Lung (tissue), 12 donors: ENCODE measurements around the gene ADRA2A. TPM values are rescaled to one million over a fixed set of nuclear protein-coding genes. Genes with fewer than 3 reads are reported as not detected.

Experiments used
- ATAC-seq: fragments of 200-7000 bp; cut with Tn5 transposase; one replicate; pipeline ENCODE4 v1.9.1; 2020; ENCODE audit warnings: moderate number of reproducible peaks; ENCODE audit not compliant: insufficient read depth, low FRiP score
- DNase-seq, 3 donors: peaks; one replicate each; pipeline ENCODE4 v3.0.0-alpha.2; 2013 to 2017
- H3K27ac ChIP-seq, 2 donors: one replicate each; pipeline ENCODE4 v1.5.1; 2013; ENCODE audit warnings: mild to moderate bottlenecking in 2 of 2, moderate library complexity in 2 of 2, control low read depth in 1 of 2, inconsistent platforms in 1 of 2, low read depth in 1 of 2, low read length in 1 of 2
- H3K27me3 ChIP-seq, 3 donors: one replicate each; pipeline ENCODE4 v1.5.1; 2013; ENCODE audit warnings: low read length in 2 of 3; ENCODE audit not compliant: control insufficient read depth in 3 of 3, insufficient read depth in 3 of 3
- H3K36me3 ChIP-seq, 4 donors: one replicate each; pipeline ENCODE4 v1.5.1; 2013; ENCODE audit warnings: low read length in 4 of 4, mild to moderate bottlenecking in 1 of 4, moderate library complexity in 1 of 4; ENCODE audit not compliant: control insufficient read depth in 4 of 4, insufficient read depth in 4 of 4
- H3K4me1 ChIP-seq, 5 donors: one replicate each; pipeline ENCODE4 v1.5.1; 2013; ENCODE audit warnings: low read length in 5 of 5, mild to moderate bottlenecking in 2 of 5, moderate library complexity in 1 of 5; ENCODE audit not compliant: control insufficient read depth in 5 of 5, insufficient read depth in 5 of 5
- H3K4me3 ChIP-seq: one replicate; pipeline ENCODE4 v1.5.1; 2013; ENCODE audit warnings: mild to moderate bottlenecking, control low read depth, moderate library complexity
- H3K9ac ChIP-seq, 2 donors: one replicate each; pipeline ENCODE4 v1.5.1; 2013; ENCODE audit warnings: low read length in 2 of 2, control low read depth in 1 of 2; ENCODE audit not compliant: insufficient read depth in 1 of 2
- H3K9me3 ChIP-seq, 4 donors: one replicate each; pipeline ENCODE4 v1.5.1; 2013; ENCODE audit warnings: low read length in 3 of 4, mild to moderate bottlenecking in 1 of 4, moderate library complexity in 1 of 4; ENCODE audit not compliant: control insufficient read depth in 4 of 4, insufficient read depth in 3 of 4
- WGBS, 2 donors: extraction: QIAGEN DNeasy Blood & Tissue Kit; methylation state at CpG; one replicate each; pipeline ENCODE4 v1.1.7; 2013; 5-methylcytosine and 5-hydroxymethylcytosine counted together
- polyA plus RNA-seq, 2 donors: library from polyadenylated mRNA; stranded (reverse); fragments of 200-250 nt; gene quantifications; one replicate each; pipeline ENCODE4 v1.2.1, GENCODE V29; 2013
- total RNA-seq, 2 donors: library from RNA; depleted of rRNA in 1 of 2; stranded (reverse); fragments of >200 nt in 1 of 2; gene quantifications; one replicate each; pipeline ENCODE4 v1.2.1, GENCODE V29; 2014 to 2021
- TF ChIP-seq, protein P1 (sequence below): IDR thresholded peaks from 2 replicates; pipeline ENCODE4 v1.5.1; 2012; ENCODE audit warnings: mild to moderate bottlenecking; ENCODE audit errors: control extremely low read depth, extremely low read depth
- donor health status: control.
- donor health status: control.
- donor health status: Bipolar disorder and iron deficiency.
- donor health status: healthy.
- donor health status: DM: yes; HTN: yes; CAD: no.

The ADRA2A gene
- total and polyA plus RNA-seq, 4 donors = 0.37 to 9.8 (median 1.6) TPM

GRCh38 chr10:111083222-111084095 lies 6.6 kb downstream of the ADRA2A start:
- Histone ChIP-seq H3K9me3 (peaks cover 0 to 8% (median 0%) of the 10 kb centered on the region in 4 donors), H3K36me3 (no peaks in the 10 kb centered on the region), H3K27me3 (peaks cover 0 to 5% (median 0%) of the 10 kb centered on the region in 3 donors), H3K9ac (no peak overlapping the region), H3K4me1 (peaks cover 0 to 13% (median 4%) of the 10 kb centered on the region in 5 donors), H3K4me3 (no peak overlapping the region), H3K27ac (no peak overlapping the region)
- ATAC-seq = no peak
- WGBS, 2 donors = 96 to 97% methylated on average over 10 of the region's 10 CpGs
- TF ChIP-seq, protein P1, sequence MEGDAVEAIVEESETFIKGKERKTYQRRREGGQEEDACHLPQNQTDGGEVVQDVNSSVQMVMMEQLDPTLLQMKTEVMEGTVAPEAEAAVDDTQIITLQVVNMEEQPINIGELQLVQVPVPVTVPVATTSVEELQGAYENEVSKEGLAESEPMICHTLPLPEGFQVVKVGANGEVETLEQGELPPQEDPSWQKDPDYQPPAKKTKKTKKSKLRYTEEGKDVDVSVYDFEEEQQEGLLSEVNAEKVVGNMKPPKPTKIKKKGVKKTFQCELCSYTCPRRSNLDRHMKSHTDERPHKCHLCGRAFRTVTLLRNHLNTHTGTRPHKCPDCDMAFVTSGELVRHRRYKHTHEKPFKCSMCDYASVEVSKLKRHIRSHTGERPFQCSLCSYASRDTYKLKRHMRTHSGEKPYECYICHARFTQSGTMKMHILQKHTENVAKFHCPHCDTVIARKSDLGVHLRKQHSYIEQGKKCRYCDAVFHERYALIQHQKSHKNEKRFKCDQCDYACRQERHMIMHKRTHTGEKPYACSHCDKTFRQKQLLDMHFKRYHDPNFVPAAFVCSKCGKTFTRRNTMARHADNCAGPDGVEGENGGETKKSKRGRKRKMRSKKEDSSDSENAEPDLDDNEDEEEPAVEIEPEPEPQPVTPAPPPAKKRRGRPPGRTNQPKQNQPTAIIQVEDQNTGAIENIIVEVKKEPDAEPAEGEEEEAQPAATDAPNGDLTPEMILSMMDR = no peak
- DNase-seq = no peak

- Histone ChIP-seq H3K4me3 (no peak overlapping the region), H3K9me3 (peaks cover 0 to 2% (median 0%) of the 10 kb centered on the region in 4 donors), H3K4me1 (peaks cover 0 to 9% (median 0%) of the 10 kb centered on the region in 5 donors), H3K27me3 (peaks cover 0 to 4% (median 0%) of the 10 kb centered on the region in 3 donors), H3K27ac (no peak overlapping the region), H3K36me3 (no peaks in the 10 kb centered on the region), H3K9ac (no peak overlapping the region)
- DNase-seq = no peak
- no peak for ATAC-seq
- TF ChIP-seq, protein P1 = no peak
- WGBS, 2 donors = 86 to 91% methylated on average over 14 of the region's 14 CpGs
Observed at GRCh38 chr10:111084366-111085255, 7.8 kb downstream of the ADRA2A start.

GRCh38 chr10:111085690-111086353 lies 9.0 kb downstream of the ADRA2A start:
- H3K9me3 ChIP-seq = peaks cover 0 to 2% (median 0%) of the 10 kb centered on the region in 4 donors
- no peak for ATAC-seq
- TF ChIP-seq, protein P1 = no peak
- H3K27me3 ChIP-seq = no peaks in the 10 kb centered on the region
- no peak overlapping the region for H3K9ac ChIP-seq
- H3K4me3 ChIP-seq = no peak overlapping the region
- H3K27ac ChIP-seq = no peak overlapping the region
- 83 to 88% methylated on average over 6 of the region's 6 CpGs for WGBS, 2 donors
- DNase-seq = peak in 1 of 3 donors; percentile 10
- no peaks in the 10 kb centered on the region for H3K4me1 ChIP-seq
- no peaks in the 10 kb centered on the region for H3K36me3 ChIP-seq
